IMR-90 (cell line): ENCODE results near the gene ANKDD1B. TPM values are rescaled to one million over a fixed set of nuclear protein-coding genes. Genes with fewer than 3 reads are reported as not detected.

Experiments used
- ATAC-seq: fragments of 200-7000 bp; cut with Tn5 transposase; 2 replicates; pipeline ENCODE4 v1.9.1; 2020; ENCODE audit warnings: low read depth, mild to moderate bottlenecking, moderate library complexity
- BruUV-seq: library from RNA; stranded (reverse); fragments of 400-500 nt; replicated peaks from 2 replicates; lab custom pipeline; 2021; lab: Mats Ljungman, UMichigan
- CTCF ChIA-PET: fragments of 300-600 bp; formaldehyde crosslinking; extraction: SDS; loops from one replicate; lab custom pipeline; 2021; ENCODE audit warnings: antibody characterized with exemption; lab: Yijun Ruan, JAX
- POLR2A ChIA-PET: fragments of 300-600 bp; sonication (Branson Sonifier 250); formaldehyde crosslinking; loops from one replicate; lab custom pipeline; 2022; ENCODE audit warnings: antibody characterized with exemption; ENCODE audit not compliant: unreplicated experiment; lab: Charles Lee
- DNase-seq: peaks from one replicate; pipeline ENCODE4 v3.0.0; 2013
- H2AFZ ChIP-seq: replicated peaks from 2 replicates; pipeline ENCODE3; 2013; ENCODE audit warnings: low read length, mild to moderate bottlenecking; ENCODE audit not compliant: poor library complexity
- H2AK5ac ChIP-seq: 2 replicates; pipeline ENCODE4 v1.6.1; 2013; ENCODE audit warnings: low read depth, low read length, inconsistent platforms
- H2AK9ac ChIP-seq: replicated peaks from 2 replicates; pipeline ENCODE3; 2013; ENCODE audit warnings: mild to moderate bottlenecking, low read depth, low read length, moderate library complexity; ENCODE audit not compliant: poor library complexity
- H2BK120ac ChIP-seq: 2 replicates; pipeline ENCODE4 v1.6.1; 2013; ENCODE audit warnings: low read depth, low read length, inconsistent platforms
- H2BK15ac ChIP-seq: 3 replicates; pipeline ENCODE4 v1.6.1; 2013; ENCODE audit warnings: low read depth, low read length, inconsistent platforms
- H2BK20ac ChIP-seq: 2 replicates; pipeline ENCODE4 v1.6.1; 2013; ENCODE audit warnings: low read depth, mild to moderate bottlenecking, inconsistent platforms, low read length, moderate library complexity
- H2BK5ac ChIP-seq: 2 replicates; pipeline ENCODE4 v1.6.1; 2013; ENCODE audit warnings: mild to moderate bottlenecking, low read depth, low read length, inconsistent platforms; ENCODE audit not compliant: poor library complexity, severe bottlenecking
- H3K14ac ChIP-seq: replicated peaks from 2 replicates; pipeline ENCODE4 v1.6.1; 2013; ENCODE audit warnings: low read depth, low read length, inconsistent platforms
- H3K18ac ChIP-seq: 2 replicates; pipeline ENCODE4 v1.6.1; 2013; ENCODE audit warnings: low read depth, low read length, control low read depth
- H3K23ac ChIP-seq: 2 replicates; pipeline ENCODE4 v1.6.1; 2013; ENCODE audit warnings: low read depth, low read length, inconsistent platforms
- H3K27ac ChIP-seq: 2 replicates; pipeline ENCODE4 v1.5.1; 2013; ENCODE audit warnings: mild to moderate bottlenecking, control low read depth, low read length; ENCODE audit not compliant: insufficient read depth
- H3K27me3 ChIP-seq: 2 replicates; pipeline ENCODE4 v1.6.1; 2013; ENCODE audit warnings: low read length; ENCODE audit not compliant: control insufficient read depth, insufficient read depth
- H3K36me3 ChIP-seq: 2 replicates; pipeline ENCODE4 v1.6.1; 2013; ENCODE audit warnings: low read length, mixed read lengths; ENCODE audit not compliant: control insufficient read depth, insufficient read depth
- H3K4ac ChIP-seq: 2 replicates; pipeline ENCODE4 v1.6.1; 2013; ENCODE audit warnings: low read depth, low read length, inconsistent platforms
- H3K4me1 ChIP-seq: 2 replicates; pipeline ENCODE4 v1.6.1; 2013; ENCODE audit warnings: low read length, mixed read lengths; ENCODE audit not compliant: control insufficient read depth, insufficient read depth
- H3K4me2 ChIP-seq: 2 replicates; pipeline ENCODE4 v1.6.1; 2013; ENCODE audit warnings: low read depth, mild to moderate bottlenecking, control low read depth, low read length, moderate library complexity
- H3K4me3 ChIP-seq: 2 replicates; pipeline ENCODE4 v1.5.1; 2013; ENCODE audit warnings: low read depth, mild to moderate bottlenecking, control low read depth, low read length, moderate library complexity; ENCODE audit not compliant: insufficient read depth
- H3K56ac ChIP-seq: 2 replicates; pipeline ENCODE4 v1.6.1; 2013; ENCODE audit warnings: low read length, inconsistent platforms; ENCODE audit not compliant: insufficient read depth; ENCODE audit errors: extremely low read depth
- H3K79me1 ChIP-seq, 2 experiments: 2 replicates each; pipeline ENCODE4 v1.6.1; 2013; ENCODE audit warnings: low read length in 2 of 2, inconsistent platforms in 1 of 2, low read depth in 1 of 2
- H3K9ac ChIP-seq: 2 replicates; pipeline ENCODE4 v1.6.1; 2013; ENCODE audit warnings: low read depth, low read length, control low read depth
- H3K9me1 ChIP-seq: 2 replicates; pipeline ENCODE4 v1.6.1; 2013; ENCODE audit warnings: low read length, inconsistent platforms; ENCODE audit not compliant: insufficient read depth
- H3K9me3 ChIP-seq: 2 replicates; pipeline ENCODE4 v1.6.1; 2013; ENCODE audit warnings: low read length; ENCODE audit not compliant: control insufficient read depth, insufficient read depth
- H4K20me1 ChIP-seq: 2 replicates; pipeline ENCODE4 v1.6.1; 2013; ENCODE audit warnings: low read length, inconsistent platforms; ENCODE audit not compliant: insufficient read depth
- H4K5ac ChIP-seq: 2 replicates; pipeline ENCODE4 v1.6.1; 2013; ENCODE audit warnings: mild to moderate bottlenecking, low read depth, low read length, control low read depth
- H4K8ac ChIP-seq, 2 experiments: 2 replicates each; pipeline ENCODE4 v1.6.1; 2013; ENCODE audit warnings: low read depth in 2 of 2, low read length in 2 of 2, control low read depth in 1 of 2, inconsistent platforms in 1 of 2
- H4K91ac ChIP-seq: 2 replicates; pipeline ENCODE4 v1.6.1; 2013; ENCODE audit warnings: low read depth, low read length, inconsistent platforms; ENCODE audit not compliant: insufficient read depth
- BHLHE40 ChIP-seq: fragments of 150-350 bp; IDR thresholded peaks from 2 replicates; pipeline ENCODE4 v1.6.1; 2016; ENCODE audit warnings: mild to moderate bottlenecking, low read depth, low read length
- CEBPB ChIP-seq: IDR thresholded peaks from 2 replicates; pipeline ENCODE4 v1.6.1; 2012; ENCODE audit warnings: low read depth, low read length, improper control_type of control experiment
- CHD1 ChIP-seq: IDR thresholded peaks from 2 replicates; pipeline ENCODE4 v1.6.1; 2012; ENCODE audit warnings: low read depth, low read length, improper control_type of control experiment
- ELK1 ChIP-seq: fragments of 150-350 bp; IDR thresholded peaks from 2 replicates; pipeline ENCODE4 v1.6.1; 2016; ENCODE audit warnings: low read depth, mild to moderate bottlenecking, low read length, moderate library complexity, borderline replicate concordance
- MAZ ChIP-seq: IDR thresholded peaks from 2 replicates; pipeline ENCODE4 v1.6.1; 2012; ENCODE audit warnings: low read depth, mild to moderate bottlenecking, low read length, improper control_type of control experiment, moderate library complexity, borderline replicate concordance
- RAD21 ChIP-seq: IDR thresholded peaks from 2 replicates; pipeline ENCODE4 v1.6.1; 2012; ENCODE audit warnings: low read length, improper control_type of control experiment
- dilution Hi-C: fragments of 300-500 bp; cut with HindIII; formaldehyde crosslinking; loops from one replicate; pipeline ENCODE4 v1.14.3; 2018; ENCODE audit warnings: low sequenced_read_pairs; ENCODE audit not compliant: unreplicated experiment
- in situ Hi-C: fragments of 300-500 bp; cut with MboI; formaldehyde crosslinking; loops from 3 replicates; pipeline ENCODE4 v1.14.3; 2019; ENCODE audit warnings: low sequenced_read_pairs, inconsistent platforms, mixed read lengths
- intact Hi-C: fragments of 100-400 bp; cut with micrococcal nuclease; formaldehyde crosslinking; loops from 2 replicates; pipeline ENCODE4 v1.10.0; 2022
- polyA plus RNA-seq, 3 experiments: library from polyadenylated mRNA; depleted of rRNA; stranded (reverse); fragments of >200 nt; gene quantifications; 2 replicates each; pipeline ENCODE4 v1.2.3, GENCODE V29; 2012; ENCODE audit warnings: low replicate concordance in 1 of 3
- total RNA-seq: library from RNA; depleted of rRNA; stranded (reverse); fragments of >200 nt; gene quantifications from 2 replicates; pipeline ENCODE4 v1.2.3, GENCODE V29; 2012

ANKDD1B gene
- total and polyA plus RNA-seq, 2 of the 4 experiments (the other 2 are of a cell fraction) = 0.24 TPM; not detected in 1

GRCh38 chr5:75640395-75640794, 29.1 kb downstream of the ANKDD1B start:
- H4K8ac ChIP-seq = peak overlapping the region in 1 of 2 experiments; percentile 19; a peak in 1 of 4 replicates
- dilution Hi-C loops (no loop called here), in situ Hi-C loops (no loop called here), intact Hi-C loops (no loop called here)
- H2BK5ac ChIP-seq = peak overlapping the region; percentile 70
- H3K27ac ChIP-seq = no peak overlapping the region
- H3K56ac ChIP-seq = no peak overlapping the region
- H3K14ac ChIP-seq = peak overlapping the region; percentile 14; the same call in 1 of the 2 replicates
- H3K18ac ChIP-seq = no peak overlapping the region
- no peaks in the 10 kb centered on the region for H4K20me1 ChIP-seq
- H2AK9ac ChIP-seq = no peak overlapping the region
- peak overlapping the region; percentile 57 for H2BK120ac ChIP-seq
- no peak overlapping the region for H2AK5ac ChIP-seq
- ATAC-seq (peak; percentile 88), DNase-seq (peak; percentile 78)
- no peak for TF ChIP-seq MAZ
- 0 out of 2 replicates have a peak, but pooled peaks have one; percentile 0 for TF ChIP-seq CEBPB
- TF ChIP-seq BHLHE40 = no peak
- TF ChIP-seq ELK1 = no peak
- TF ChIP-seq RAD21 = no peak
- TF ChIP-seq CHD1 = no peak
- no peak overlapping the region for H3K4me2 ChIP-seq
- no peak overlapping the region for H4K91ac ChIP-seq
- peak overlapping the region; percentile 60 for H3K4ac ChIP-seq
- no peaks in the 10 kb centered on the region for H3K9me3 ChIP-seq
- CTCF ChIA-PET = no interaction called here
- no peak overlapping the region for H4K5ac ChIP-seq
- peak overlapping the region; percentile 33 for H3K23ac ChIP-seq
- no peak overlapping the region for H3K9ac ChIP-seq
- H3K4me3 ChIP-seq = no peak overlapping the region
- H3K4me1 ChIP-seq = no peaks in the 10 kb centered on the region
- POLR2A ChIA-PET = no interaction called here
- no peak overlapping the region for H2AFZ ChIP-seq
- H3K36me3 ChIP-seq = no peaks in the 10 kb centered on the region
- no peak overlapping the region for H2BK20ac ChIP-seq
- no peaks in the 10 kb centered on the region; a peak in 1 of 4 replicates for H3K79me1 ChIP-seq
- H3K9me1 ChIP-seq = no peaks in the 10 kb centered on the region
- H3K27me3 ChIP-seq = no peaks in the 10 kb centered on the region
- H2BK15ac ChIP-seq = no peak overlapping the region
- BruUV-seq = no TSS peak
